ENCODE measurements around the gene VGLL4.

The VGLL4 gene

DNA sequence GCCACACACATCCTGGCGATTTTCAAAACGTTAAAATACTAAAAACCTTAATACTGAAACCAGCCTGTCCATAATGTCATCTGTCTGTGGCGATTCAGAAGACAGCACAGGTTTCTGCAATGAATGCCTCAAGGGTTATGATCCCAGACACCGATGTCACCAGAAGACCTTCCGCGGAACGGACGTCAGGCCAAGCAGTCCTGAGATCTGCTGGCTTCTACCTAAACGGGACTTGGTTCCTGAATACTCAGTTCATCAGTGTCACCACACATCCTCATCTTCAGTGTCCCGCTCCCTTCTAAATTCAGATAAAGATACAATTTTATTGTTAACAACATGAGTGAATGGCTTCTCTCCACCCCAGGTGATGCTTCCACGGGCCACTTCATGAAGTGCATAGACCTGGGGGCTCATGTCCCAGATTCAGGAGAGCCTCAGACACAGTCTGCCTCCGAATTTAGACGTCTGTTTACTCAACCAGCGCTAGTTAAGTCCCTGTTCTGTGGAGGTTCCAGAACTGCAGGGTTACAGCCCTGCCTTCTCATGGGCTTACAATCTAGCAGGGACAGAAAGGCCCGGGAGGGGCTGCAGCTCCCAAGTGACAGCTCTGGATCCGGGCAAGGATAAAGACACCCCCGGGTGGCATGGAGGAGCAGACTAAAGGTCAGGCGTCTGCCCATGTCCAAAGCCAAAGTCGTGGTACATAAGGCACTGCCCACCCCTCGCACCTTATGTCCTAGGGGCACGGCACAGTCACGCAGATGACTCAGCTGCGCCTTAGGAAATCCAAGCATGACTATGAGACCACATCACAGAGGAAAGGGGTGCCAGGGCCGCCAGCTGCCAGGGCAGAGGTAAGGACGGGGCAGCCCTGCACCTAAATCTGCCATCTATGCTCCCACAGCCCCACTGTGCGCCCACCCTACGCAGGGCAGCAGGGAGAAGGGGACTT, 75.9 kb downstream of the VGLL4 start:
- H3K4me3 ChIP-seq (ENCODE audit: low read length): no peak overlapping the region
- TF ChIP-seq ZNF274 (IDR thresholded peaks at IDR 0.05; ENCODE audit: low read depth, low read length): no peak

DNA sequence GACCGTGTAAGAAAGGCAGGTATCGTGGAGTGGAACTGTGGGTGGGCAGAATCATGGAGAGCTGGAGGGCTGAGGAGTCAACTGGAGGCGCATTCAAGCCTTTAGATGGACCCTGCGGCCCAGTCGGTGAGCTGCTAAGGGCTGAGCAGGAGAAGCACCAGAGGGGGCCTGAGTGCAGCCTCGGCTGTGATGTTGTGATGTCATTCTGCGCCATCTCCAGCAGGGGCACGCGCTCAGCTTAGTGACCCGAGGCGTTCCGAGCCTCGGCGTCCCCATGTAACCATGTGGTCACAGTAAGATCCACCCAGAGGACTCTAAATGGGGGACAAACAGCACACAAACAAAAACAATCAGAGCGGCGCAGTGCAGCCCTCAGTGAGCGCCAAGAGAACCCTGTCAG, 76.8 kb downstream of the VGLL4 start:
- no peak for TF ChIP-seq ZNF274 (IDR thresholded peaks at IDR 0.05; ENCODE audit: low read depth, low read length)
- H3K4me3 ChIP-seq (ENCODE audit: low read length): no peak overlapping the region

DNA sequence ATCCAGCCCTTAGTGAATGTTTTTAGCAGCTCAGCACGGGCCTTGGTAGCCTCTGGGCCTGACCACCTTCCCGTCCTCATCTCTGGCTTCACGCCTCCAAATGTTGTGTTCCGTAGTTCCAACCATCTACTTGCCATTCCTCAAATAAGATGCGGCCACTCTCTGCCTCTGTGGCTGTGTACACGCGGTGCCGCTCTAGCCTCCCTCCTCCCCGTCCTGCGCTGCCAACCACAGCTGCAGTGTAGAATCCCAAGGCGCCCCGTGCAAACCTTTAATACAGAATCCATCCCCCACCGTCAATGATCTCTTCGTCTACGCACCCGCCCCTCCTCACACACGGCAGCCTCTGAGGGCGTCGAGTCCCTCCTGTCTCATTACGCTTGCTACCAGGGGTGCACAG, 77.2 kb downstream of the VGLL4 start:
- TF ChIP-seq ZNF274 (IDR thresholded peaks at IDR 0.05; ENCODE audit: low read depth, low read length): no peak
- no peak overlapping the region for H3K4me3 ChIP-seq (ENCODE audit: low read length)

DNA sequence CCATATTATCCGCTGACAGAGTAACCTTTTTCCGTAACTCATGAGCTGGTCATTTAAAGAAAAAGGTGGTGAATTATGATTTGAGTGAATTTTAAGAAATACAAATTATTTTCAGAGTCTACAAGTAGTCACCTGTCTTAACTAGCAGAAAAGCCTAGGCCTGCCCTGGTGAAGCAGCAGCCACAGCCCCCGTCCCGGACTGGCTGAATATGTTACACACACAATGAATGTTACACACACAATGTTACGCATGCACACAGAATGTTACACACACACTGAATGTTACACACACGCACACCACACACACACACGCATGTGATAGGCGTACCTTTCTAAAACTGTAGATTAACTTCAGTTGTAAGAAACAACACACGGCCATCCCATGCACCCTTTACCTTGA, 77.8 kb downstream of the VGLL4 start:
- TF ChIP-seq ZNF274 (IDR thresholded peaks at IDR 0.05; ENCODE audit: low read depth, low read length): no peak
- no peak overlapping the region for H3K4me3 ChIP-seq (ENCODE audit: low read length)

- H3K4me3 ChIP-seq (ENCODE audit: low read length): no peak overlapping the region
- no peak for TF ChIP-seq ZNF274 (IDR thresholded peaks at IDR 0.05; ENCODE audit: low read depth, low read length)
Observed at GRCh38 chr3:11565492-11565891, 78.2 kb downstream of the VGLL4 start.

GRCh38 chr3:11565072-11565471, 78.6 kb downstream of the VGLL4 start:
- TF ChIP-seq ZNF274 (IDR thresholded peaks at IDR 0.05; ENCODE audit: low read depth, low read length): no peak

GRCh38 chr3:11564577-11565001, 79.1 kb downstream of the VGLL4 start:
- no peak overlapping the region for H3K4me3 ChIP-seq (ENCODE audit: low read length)
- no peak for TF ChIP-seq ZNF274 (IDR thresholded peaks at IDR 0.05; ENCODE audit: low read depth, low read length)

More at GRCh38 chr3:11565072-11565471, 78.6 kb downstream of the VGLL4 start:
- no peak overlapping the region for H3K4me3 ChIP-seq (ENCODE audit: low read length)

DNA sequence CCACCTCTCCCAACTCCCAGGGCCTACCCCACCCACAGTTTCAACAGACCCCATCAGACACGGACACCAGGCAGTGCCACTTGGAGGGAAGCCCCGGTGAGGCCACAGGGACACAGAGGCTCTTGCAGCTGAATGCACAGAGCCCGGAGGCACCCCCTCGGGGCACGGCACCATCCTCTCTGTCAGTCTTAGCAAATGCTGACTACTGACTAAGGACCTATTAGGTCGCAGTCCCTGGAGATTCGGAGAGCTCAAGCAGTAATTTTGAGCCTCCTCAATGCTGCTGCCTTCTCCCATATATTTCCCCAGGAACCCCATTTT, 79.9 kb downstream of the VGLL4 start:
- no peak overlapping the region for H3K4me3 ChIP-seq (ENCODE audit: low read length)
- no peak for TF ChIP-seq ZNF274 (IDR thresholded peaks at IDR 0.05; ENCODE audit: low read depth, low read length)

DNA sequence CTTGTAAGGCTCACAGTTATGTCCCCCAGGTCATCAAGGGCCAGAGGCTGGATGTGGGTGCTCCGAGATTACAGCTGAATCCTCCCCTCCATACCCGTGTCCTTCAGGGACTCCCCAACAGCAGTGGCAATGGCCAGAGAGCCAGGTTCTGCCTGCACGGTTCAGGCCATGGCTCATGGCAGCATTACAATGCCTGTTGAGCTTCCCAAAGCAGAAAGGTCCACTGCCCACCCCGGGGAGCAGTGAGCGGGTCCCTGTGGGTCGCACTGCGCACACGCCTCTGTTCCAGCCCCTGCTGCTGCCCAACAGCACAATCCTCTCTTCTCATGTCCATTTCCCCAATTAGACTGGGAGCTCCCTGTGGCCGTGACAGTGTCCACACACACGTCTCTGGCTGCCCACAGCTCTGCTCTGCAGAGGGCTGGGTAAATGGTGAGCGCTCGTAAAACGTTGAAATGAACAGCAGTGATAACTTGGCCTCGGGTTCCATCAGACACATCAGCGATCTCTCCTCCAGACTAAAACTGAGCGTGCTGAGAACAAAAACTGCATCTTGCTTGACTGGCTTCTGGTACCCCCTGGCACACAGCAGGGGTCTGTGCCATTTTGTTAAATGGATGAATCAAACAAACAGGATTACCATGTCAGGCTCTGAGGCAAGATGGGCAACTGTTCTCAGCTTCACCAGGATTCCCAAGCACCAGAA, 80.4 kb downstream of the VGLL4 start:
- H3K4me3 ChIP-seq (ENCODE audit: low read length): no peak overlapping the region
- no peak for TF ChIP-seq ZNF274 (IDR thresholded peaks at IDR 0.05; ENCODE audit: low read depth, low read length)

DNA sequence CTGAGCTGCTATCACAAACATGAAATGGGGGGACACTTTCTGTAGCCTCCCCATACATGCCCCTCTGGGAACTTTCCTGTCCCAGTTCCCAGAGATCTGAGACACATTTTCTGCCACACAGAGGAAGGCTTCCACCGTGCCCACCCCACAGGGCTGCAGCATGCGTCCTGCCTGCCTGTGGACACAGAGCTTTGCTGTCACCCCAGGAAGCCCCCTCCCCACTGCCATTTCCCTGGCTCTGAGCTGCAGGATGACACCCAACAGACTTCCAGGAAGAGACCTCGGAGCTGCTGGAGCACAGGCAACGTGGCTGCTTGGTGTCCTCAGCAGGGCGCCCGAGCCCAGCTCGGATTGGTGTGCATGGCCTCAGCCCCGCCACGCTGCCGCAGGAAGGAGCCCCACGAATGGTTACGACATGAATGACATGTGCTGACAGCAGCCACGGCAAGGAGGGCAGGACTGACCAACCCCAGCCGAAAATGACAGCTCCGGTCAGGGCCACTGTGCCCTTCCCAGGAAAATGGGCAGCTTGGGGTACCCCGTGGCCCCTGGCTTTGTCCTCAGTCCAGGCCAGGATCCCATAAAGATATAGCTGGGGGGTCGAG, 81.3 kb downstream of the VGLL4 start:
- TF ChIP-seq ZNF274 (IDR thresholded peaks at IDR 0.05; ENCODE audit: low read depth, low read length): no peak
- no peak overlapping the region for H3K4me3 ChIP-seq (ENCODE audit: low read length)

- H3K4me3 ChIP-seq (ENCODE audit: low read length): no peak overlapping the region
- TF ChIP-seq ZNF274 (IDR thresholded peaks at IDR 0.05; ENCODE audit: low read depth, low read length): no peak
Observed at GRCh38 chr3:11560746-11561145, 83.0 kb downstream of the VGLL4 start.

- no peak overlapping the region for H3K4me3 ChIP-seq (ENCODE audit: low read length)
- no peak for TF ChIP-seq ZNF274 (IDR thresholded peaks at IDR 0.05; ENCODE audit: low read depth, low read length)
Observed at GRCh38 chr3:11559816-11560633, 83.7 kb downstream of the VGLL4 start.

DNA sequence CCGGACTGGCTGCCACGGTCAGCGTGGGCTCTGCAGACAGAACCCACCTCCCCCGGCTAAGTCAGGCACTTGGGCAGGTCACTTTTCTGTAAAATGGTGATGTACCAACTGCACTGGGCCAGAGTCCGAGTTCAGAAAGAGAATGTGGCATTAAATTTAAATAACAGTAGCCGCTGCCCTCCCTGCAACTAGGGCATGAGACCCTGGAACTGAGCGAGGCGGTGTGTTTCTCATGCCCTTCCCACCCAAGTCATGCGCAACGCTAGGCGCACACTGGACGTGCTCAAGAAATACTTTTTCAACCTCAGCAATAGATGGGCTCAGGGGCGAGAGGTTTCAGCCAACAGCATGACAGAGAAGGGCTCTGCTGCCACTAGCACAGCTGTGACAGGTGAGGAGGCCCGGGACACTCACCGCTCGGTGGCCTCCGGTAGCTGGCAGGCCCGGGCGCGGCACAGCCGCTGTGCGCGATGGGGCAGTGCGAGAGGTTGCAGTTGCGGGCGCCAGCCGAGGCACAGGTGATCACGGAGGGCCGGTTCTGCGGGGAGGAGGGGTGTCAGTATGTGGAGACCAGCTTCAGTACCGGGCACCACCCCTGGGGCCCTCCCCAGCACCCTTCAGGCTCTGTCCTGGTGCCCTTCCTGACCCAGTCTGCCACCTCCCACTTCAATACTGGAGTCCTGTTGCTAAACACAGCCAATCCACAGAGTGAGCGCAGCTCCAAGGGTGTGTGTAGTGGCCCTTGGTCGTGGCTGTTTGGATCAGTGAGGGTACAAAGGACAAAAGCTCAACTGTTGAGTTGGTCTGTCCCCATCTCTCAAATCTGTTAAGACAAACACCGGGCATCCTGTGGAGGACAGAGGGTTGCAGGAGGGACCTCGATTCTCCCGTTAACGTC, 84.5 kb downstream of the VGLL4 start:
- TF ChIP-seq ZNF274 (IDR thresholded peaks at IDR 0.05; ENCODE audit: low read depth, low read length): no peak
- no peak overlapping the region for H3K4me3 ChIP-seq (ENCODE audit: low read length)

Measured in GM08714 (cell line).